ENCODE results near the gene MCUB.

The MCUB gene

DNA sequence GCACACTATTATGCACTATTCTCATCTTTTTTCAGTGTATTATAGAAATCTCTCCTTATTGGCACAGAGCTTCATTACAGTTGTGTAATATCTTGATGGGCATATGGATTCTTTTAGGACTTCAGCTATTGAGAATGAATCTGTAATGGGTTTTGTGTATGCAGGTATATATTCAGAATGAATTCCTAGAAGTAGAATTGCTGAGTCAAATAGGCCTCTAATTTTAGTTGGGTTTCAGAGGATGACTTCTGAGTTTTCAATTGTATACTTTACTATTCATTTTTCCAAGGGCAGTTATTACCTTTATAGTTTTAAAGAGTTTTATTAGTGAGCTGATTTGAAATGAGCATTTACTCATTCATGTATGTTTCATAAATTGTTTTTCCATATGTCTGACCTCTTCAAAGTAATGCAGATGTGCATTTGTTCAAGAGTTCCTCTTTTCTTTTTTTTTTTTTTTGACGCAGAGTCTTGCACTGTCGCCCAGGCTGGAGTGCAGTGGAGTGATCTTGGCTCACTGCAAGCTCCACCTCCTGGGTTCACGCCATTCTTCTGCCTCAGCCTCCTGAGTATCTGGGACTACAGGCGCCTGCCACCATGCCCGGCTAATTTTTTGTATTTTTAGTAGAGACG, 123.7 kb downstream of the MCUB start:
- DNase-seq: no peak

DNA sequence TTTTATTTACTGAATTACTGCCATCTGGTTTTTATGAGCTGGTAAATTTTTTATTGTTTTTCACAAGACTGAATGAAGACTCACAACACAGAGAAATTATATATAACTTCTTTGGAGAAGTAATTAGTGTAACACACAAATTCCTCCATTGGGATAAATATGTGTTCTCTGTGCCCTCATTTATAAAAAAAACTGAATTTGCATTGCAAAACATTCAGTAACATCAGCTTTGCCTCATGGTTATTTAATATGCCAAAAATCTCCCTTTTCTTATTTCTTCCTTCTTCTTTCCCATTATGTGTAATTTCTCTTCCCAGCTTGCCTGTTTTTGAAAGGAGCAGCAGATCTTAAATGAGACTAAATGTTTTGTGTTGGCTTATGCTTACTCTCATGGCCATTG, 124.7 kb downstream of the MCUB start:
- DNase-seq: no peak

DNA sequence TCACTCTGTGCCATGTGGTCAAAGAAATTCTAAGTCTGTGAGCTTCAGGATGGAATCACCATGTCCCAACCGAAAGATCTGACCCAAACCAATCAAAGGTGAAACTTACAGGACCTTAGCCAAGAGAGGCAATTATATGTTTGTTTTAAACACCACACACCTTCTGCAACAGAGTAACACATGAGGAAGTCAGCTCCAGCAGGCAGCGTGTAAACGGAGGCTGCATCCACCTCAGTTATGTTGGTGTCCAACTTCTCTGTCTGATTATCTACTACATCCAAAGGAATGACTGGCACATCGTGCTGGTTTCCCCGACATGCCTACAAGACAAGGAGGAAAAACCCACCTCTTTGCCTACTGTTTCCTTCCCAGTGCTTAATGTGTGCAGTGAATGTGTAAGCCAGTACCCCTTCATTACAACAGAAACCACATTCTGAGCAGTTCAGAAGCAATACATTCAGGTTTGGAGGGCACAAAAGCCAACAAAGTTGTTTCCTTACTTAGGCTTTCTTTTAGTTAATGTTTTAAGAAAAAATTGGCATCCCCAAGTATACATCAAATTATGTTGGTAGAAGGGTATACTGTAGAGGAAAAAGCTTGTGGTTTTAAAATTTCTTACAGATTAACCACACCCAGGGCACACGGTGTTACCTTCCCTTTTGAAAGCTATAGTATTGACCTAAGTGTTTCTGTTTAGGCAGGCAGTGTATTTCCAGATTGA, 130.8 kb downstream of the MCUB start:
- DNase-seq: no peak

DNA sequence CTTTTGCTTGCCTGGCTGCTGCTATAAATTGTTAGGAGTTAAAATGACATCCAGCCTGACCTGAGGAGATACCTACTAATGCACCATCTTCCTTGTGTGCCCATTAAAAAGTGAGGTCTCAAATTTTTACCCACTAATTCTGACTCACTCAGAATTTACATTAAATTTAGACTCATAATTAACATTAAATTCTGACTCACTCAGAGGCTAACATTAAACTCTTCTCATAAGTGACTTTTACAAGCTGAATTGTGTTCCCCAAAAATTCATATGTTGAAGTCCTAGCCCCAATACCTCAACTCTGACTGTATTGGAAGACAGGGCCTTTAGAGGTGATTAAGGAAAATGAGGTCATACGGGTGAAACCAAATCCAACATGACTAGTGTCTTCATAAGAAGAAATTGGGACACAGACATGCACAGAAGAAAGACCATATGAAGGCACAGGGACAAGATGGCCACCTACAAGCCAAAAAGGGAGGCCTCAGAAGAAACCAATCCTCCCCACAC, 131.4 kb downstream of the MCUB start:
- peak; percentile 8 for DNase-seq

DNA sequence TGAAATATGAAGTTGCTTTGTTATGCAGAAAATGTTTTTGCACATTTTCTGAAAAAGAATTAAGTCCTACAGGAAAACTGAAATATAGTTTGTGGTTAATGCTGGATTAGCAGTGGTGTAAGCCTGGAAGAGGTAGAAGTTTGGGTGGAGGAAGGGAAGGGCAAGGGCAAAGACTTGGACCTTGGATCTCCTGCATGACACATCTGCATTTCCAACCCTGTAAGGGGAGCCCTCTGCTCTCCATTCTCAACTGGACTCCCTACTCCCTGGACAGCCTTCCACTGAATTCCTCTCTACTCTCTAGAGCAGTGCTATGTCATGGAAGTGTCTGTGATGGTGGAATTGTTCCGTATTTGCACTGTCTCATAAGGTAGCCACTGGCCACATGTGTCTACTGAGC, 138.6 kb downstream of the MCUB start:
- no peak for DNase-seq

DNA sequence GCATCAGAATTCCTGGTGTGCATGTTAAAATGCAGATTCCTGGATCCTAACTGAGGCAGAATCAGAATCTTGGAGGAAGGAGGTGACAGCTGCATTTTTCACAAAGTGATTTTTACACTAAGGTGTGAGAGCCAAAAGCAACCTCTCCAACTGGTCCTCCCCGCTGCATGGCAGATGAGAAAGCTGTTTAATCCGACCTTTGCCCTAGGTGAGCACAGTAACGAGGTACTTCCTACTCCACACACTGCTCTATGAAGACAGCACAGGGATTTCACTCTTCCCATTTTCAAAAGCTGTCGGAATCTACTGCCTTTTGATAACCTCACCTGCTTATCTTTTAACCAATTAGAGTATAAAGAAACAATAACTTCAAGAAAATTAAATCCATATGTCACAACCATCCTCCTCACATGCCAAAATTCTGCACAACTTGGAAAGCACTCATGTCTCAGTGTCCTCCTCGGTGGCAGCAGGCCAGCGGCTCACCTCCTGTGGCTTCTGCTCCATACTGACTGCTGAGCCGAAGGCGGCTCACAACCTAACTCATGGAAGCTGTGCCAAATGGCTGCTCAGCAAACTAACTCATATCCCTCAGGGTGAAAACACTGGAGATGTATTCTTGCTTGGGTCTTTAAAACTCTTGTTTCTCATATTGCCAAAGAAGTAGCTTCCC, 139.6 kb downstream of the MCUB start:
- no peak for DNase-seq

DNA sequence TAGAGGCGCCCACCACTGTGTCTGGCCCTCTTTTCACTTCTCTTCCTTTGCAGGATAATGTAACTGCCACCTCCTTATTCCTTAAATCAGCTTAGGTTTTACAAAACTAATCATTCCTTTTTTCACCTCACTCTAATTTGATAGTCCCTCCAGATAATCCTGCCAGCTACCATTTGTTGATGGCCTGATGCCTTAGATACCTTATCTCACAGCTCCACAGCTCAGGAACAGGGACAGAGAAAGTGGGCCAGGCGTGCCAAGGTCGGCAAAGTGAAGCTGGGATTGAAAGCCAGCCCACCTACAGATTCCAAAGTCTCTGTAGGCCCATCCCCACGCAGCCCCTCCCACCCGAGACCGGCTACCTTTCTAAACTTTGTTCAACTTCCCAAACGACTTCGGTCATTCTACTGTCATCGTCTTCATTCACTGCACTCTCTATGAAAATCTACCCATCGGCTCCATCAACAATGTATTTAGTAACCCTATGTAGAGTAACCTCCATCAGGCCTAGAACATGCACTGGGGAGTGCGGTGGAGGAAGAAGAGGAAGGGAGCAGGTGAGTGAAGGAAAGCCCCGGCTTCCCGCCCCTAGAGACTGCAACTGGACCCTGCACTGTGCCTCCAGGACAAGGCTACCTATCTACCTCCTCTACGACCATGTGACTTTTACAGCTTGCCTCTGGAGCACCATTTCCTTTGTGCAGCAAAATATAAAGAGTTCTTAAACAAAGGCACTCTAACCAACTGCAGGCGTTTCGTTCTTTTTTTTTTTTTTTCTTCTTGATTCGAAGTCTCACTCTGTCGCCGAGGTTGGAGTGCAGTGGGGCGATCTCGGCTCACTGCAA, 141.7 kb downstream of the MCUB start:
- DNase-seq: peak; percentile 3

DNA sequence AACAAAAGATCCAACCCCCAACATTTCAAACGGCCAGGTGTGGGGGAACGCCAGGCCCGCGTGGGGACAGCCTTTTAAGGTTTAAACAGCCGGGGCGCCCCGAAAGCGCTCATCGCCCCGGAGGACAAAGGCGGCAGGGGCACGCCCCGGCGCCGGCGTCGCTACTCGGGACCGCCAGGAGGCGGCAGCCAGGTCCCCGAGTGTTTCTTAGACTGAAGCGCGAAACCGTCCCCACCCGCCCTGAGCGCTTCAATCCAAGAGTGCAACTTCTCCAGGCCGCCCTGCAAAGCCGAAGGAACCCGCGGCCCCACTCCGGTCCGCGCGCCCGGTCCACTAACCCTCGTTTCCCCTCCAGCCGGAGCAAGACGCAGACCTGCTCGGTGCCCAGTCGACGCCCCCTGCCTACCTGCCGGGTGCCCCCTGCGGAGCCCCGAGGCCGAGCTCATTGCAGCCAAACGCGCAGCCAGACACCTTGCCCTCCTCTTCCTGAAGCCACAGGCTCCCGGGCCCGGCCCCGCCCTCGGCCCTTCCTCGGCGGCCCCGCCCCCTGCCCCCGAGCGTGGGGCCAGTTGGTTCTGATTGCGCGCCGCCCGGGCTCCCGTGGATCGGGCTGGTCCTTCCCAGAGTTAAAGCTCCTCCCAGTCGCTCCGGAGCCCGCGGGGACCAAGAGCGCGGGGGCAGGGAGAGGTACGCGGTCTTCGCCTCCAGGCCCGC, 143.1 kb downstream of the MCUB start, which contains the start of gene CASP6:
CASP6 (minus strand) TSS at position 496 of the 714 bp plus-strand sequence; CDS start at position 446, 50 bp downstream.
- peak; percentile 79 for DNase-seq

DNA sequence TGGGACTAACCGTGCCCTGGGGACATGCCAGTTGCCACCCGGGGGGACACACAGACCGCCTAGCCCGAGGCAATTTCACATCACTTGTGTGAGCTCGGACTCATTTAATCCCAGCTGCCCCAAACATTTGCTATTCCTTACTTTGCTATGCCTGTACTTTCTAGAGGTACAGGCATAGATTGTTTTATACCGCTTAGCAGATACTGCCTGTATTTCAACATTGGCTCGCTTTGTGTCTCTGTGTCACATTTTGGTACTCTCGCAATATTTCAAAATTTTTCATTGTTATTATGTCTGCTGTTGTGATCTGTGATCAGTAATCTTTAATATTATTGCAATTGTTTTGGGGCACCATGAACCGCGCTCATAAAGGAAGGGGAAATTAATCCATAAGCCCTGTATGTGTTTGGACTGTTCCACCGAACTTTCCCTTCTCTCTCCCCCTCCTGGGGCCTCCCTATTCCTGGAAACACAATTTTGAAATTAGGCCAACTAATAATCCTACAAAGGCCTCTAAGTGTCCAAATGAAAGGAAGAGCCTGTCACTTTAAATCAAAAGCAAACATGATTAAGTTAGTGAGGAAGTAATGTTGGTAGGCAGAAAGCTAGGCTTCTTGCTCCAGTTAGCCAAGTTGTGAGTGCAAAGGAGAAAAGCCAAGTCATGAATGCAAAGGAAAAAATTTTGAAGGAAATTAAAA, 143.8 kb downstream of the MCUB start:
- DNase-seq: no peak

DNA sequence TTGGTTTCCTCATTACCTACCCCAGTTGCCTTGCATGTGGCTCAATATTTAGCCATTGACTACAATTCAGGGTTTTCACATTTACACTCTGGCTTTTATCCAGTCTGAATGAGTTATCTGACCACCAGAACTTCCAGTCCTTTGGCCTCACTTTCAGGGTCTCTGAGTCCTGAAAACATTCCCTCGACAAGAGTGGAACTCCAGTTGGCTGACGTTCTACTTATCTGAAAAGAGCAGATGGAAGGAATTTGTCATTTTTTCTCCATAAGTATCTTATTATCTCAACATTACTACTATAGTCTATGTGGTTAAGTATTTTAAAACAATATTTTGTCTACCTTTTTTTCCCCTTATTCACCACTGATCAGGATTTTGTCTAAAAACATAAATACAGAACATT, 148.4 kb downstream of the MCUB start:
- no peak for DNase-seq

DNA sequence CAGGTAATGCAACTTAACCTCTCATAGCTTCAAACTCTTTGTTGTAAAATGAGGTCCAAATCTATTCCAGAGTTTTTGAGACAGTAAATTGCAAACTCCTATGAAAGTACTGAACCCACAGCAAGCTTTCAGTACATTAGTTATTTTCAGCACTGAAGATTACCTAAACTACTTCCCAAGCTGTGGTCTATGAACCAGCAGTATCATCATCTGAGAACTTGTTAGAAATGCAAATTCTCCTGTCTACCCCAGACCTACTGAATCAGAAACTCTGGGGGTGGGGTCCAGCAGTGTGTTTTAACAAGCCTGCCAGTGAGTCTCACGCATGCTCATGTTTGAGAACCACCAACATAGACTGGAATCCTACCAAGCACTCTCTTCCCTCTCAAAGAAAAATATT, 148.9 kb downstream of the MCUB start:
- no peak for DNase-seq

DNA sequence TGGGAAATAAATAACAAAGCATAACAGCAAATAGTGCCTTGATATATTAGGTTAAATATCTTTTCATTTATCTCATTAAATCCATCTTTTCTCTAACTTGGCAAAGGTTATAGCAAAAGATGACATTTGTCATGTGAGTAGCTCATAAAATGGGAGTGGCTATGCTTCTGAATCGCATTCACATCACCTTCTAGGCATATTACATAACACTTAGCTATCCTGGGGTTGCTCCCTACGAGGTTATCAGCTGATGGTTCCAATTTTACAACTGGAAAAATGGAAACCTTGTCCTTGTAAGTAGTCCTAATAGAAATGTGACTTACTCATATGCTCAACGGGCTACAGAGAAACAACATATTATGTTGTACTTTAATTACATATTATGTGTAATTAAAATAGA, 153.5 kb downstream of the MCUB start:
- no peak for DNase-seq

DNA sequence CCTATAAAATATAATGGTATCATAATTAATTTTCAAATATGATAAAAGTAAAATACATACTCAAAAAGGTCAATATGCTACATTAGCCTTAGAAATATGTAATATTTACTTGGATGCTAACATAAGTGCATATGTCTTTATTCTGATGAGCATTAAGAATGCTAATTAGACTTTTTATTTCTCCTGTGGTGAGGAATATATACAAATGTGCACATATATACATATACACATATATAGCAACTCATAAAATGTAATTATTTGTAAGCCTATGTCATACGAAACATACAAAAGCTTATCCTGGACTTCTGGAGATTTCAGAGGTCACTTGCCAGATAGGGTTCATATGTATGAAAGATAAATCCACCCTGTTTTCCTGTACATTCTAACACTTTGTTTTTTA, 158.7 kb downstream of the MCUB start:
- DNase-seq: no peak

DNA sequence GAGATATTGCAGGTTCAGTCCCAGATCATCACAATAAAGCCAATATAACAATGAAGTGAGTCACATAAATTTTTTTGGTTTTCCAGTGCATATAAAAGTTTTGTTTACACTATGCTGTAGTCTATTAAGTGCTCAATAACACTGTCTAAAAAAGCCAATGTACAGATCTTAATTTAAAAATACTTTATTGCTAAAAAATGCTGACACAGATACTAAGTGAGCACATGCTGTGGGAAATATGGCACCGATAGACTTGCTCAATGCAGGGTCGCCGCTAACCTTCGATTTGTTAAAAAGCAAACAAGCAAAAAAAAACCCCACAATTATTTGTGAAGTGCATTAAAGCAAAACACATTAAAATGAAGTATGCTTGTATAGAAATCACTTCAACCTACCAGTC, 159.6 kb downstream of the MCUB start:
- no peak for DNase-seq

DNA sequence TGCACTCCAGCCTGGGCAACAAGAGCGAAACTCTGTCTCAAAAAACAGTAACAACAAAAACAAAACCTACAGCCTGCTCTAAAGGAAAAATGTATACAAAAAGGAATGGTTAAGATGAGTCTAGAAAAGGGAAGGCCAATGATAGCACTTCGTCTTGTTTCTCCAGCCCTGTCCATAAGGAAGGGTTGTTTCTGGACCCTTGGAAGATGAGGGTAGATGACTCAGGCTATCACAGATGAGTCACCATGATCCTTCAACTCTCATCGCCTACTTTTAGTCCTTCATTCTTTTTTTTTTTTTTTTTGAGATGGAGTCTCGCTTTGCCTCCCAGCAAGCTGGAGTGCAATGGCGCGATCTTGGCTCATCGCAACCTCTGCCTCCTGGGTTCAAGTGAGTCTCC, 161.0 kb downstream of the MCUB start:
- peak; percentile 61 for DNase-seq

DNA sequence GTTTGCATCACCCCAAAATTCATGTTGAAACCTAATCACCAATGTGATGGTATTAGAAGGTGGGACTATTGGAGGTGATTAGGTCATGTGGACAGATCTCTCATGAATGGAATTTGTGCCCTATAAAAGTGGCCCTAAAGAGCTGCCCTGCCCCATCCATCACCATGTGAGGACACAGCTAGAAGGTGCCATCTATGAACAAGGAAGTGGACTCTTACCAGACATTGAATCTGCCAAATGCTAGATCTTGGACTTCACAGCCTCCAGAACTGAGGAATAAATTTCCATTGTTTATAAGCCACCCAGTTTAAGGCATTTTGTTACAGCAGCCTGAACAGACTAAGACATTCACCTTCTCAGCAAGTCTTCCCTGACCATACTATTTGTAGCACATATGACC, 162.3 kb downstream of the MCUB start:
- DNase-seq: no peak

DNA sequence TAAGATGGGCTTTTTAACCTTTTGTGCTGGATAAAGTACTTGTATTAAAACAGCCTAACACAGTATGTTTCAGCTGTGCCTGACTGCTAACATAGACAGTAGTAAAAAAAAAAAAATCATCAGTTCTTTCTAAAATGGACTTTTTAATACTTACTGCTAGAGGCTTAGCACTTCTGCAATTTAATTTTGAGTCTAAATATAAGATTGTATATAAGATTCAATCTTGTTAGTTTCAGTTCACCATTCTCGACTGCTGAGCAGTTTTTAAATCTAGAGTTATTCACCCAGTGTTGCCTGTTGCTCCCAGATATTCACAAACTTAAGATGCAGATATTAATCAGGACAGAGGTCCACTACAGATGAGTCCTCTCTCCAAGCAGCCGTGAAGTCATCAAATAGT, 163.1 kb downstream of the MCUB start:
- DNase-seq: no peak

DNA sequence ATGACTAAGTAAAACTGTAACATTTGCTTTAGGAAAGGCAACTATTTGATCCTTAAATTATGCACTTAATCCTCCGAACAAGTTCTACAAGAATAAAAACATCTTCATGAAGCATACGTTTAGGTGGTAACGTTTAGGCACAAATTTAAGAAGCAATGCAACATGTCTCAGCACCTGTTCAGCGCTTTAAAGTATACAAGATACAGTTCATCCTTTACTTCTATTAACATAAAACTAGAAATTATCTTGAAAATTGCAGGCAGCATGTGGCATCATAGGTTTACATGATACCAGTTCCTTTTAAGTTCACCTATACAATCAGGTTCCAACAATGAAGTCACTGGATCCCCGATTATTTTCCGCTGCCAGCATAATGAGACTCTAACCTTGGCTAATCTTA, 168.3 kb downstream of the MCUB start:
- DNase-seq: no peak

DNA sequence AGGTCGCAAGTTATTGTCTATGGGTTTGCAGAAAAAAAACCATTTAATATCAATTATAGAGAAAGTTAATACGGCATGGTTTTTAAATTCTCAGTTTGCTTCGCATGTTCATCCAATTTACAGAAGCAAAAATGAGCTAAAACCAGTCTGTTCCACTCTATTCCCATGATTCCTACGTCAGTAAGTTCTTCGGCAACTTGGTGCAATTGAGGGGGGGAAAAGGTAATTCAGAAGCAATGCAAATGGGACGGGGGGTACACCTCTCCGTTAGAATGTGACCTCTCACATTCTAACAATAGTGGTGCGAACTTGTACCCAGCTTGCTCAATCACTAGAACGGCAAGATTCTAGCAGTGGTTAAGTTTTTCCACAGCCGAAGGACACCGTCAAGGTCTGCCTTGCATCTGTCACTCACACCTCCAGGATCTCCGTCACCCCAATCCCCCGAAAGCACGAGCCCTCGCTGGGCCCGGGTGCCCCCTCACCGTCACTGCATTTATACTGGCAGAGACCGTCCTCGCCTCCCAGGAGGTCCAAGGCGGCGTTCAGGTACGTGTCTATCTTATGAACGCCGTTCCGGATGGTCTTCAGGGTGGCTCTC, 169.2 kb downstream of the MCUB start:
- peak; percentile 21 for DNase-seq

DNA sequence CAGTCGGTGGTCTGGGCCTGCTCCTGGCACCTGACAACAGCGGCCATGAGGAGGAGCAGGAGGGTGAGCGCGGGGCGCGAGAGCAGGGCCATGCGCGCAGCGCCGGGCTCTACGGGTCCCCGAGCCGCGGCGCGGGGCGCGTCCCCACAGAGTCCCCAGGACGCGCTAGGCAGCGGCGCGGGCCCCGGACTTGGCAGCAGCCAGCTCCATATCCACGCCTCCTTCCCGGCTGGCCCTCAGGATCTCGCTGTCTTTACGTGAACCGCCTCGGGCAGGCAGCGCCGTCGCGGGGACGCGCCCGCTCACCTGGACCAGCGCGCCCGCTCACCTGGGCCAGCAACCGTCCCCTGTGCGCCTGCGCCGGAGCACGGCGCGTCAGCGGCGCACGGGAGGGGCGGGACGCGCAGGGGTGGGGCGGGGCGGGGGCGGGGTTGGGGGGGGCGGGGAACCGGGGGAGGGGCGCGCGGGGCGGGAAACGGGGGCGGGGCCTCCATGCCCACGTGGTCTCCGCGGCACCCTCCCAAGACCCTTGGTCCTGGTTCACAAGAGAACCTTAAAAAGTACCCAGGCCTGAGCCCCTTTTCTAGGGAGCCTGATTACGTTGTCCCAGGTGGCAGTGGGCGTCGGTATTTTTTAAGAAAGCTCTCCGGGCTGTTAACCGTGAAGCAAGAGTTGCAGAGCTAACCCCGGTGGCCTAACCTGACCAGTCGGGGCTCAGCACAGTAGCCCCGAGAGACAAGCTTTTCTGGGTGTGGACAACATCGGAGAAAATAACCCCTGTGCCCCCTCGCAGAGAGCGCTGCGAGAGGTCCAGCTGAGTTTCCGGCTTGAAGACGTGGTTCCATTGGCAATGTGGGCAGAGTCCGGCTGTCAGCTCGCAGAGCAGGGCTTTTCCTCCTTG, 169.9 kb downstream of the MCUB start, which contains the start of gene PLA2G12A:
PLA2G12A (minus strand) TSS at position 353 of the 901 bp plus-strand sequence; CDS start at position 92, 261 bp downstream.
- DNase-seq: peak; percentile 66

Data from EL (cell line).